Non-pigmented ciliary epithelial cell (primary cell): Measurements from ENCODE around the gene PTTG1IP.

Source experiments
- DNase-seq: peaks from one replicate; pipeline ENCODE4 v3.0.0-alpha.2; 2010; ENCODE audit warnings: low read depth

The PTTG1IP gene

GRCh38 chr21:44908908-44909307 lies 35.4 kb upstream of the PTTG1IP start:
- no peak for DNase-seq

DNA sequence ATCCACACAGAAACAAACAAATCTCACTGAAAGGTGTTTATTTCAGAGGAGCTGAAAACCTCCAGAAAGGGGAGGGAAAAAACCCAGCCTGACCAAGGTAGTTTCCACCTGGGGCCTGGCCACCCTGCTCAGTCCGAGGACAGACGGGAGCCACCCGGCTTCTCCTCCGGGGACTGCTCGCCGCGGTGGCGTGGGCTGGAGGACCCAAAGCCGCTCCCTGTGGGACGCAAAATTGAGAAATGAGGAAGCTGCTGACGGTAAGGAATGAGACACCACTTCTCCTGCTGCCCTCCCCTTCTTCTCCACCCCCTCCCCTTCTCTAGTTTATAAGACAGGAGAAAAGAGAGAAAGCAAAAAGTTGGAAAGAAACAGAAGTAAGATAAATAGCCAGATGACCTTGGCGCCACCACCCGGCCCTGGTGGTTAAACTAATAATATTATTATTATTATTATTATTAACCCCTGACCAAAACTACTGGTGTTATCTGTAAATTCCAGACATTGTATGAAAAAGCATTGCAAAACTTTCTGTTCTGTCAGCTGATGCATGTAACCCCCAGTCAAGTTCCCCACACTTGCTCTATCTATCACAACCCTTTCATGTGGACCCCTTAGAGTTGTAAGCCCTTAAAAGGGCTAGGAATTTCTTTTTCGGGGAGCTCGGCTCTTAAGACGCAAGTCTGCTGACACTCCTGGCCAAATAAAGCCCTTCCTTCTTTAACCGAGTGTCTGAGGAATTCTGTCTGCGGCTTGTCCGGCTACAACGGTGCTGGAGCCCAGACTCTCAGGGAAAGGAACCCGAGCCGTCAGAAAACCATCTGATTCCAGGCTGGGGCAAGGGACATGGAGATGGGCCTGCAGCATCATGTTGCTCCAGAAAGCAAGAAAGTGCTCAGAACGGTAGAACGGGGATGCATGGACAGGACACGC lies 34.7 kb upstream of the PTTG1IP start:
- no peak for DNase-seq

GRCh38 chr21:44907225-44907965 lies 33.9 kb upstream of the PTTG1IP start:
- no peak for DNase-seq

GRCh38 chr21:44905728-44906090 lies 32.2 kb upstream of the PTTG1IP start:
- no peak for DNase-seq

DNA sequence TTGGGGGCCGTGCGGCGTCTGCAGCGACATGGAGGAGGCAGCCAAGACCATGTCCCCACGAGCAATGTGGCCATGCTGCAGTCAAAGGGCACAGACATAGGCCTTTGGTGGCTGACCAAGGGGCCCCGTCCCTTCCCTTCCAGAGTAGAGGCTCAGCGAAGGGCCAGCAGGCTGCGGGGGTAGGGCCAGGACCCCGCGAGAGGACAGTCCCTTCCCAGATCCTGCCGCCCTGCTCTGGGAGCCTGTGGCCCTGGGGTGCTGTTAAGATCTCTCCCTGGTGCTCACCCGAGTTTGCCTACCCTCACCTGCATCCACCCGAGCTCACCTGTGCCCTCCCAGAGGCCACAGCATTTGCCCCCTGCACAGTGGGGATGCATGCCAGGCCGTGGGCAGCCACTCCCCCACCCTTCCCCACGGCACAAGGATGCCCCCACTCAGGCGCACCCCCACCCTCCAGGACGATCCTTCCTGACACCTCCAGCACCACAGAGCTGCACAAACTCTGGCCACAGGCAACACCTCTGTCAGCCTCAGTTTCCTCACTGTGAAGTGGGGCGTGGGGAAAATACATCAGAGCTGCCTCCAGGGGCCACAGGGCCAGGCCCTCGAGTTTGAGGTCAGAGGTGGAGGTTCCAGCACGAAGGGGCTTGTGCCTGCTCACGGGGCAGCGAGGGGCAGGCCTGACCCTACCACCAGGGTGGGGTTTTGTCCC lies 31.7 kb upstream of the PTTG1IP start:
- no peak for DNase-seq

DNA sequence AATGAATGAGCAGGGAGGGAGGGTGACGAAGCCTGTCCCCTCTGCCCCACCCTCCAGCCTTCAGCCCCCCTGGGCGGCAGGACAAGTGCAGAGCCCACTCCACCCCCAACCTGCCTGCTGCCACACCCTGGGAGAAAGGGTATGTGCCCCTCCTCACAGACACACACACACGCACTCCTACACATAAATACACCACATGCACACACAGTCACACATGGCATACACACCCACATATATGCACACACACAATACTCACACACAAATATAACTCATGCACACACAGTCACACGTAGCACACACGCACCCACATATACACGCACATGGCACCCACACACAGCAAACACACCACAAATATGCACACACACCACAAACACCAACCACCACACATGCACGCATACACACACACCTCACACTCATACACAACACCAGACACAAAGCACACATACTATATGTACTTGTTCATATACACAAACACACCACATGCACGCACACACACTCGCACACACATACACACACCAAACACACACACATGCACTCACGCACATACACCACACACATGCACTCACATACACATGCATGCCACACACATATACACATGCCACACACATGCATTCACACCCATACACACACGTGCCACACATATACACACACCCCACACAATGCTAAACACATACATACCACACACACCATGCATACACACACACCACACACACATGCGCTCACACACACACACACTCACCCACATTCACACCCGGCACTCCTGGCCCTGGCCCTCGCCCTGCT lies 30.8 kb upstream of the PTTG1IP start:
- DNase-seq, result no peak

GRCh38 chr21:44903689-44904088 lies 30.2 kb upstream of the PTTG1IP start:
- no peak for DNase-seq

GRCh38 chr21:44903050-44903685 lies 29.7 kb upstream of the PTTG1IP start:
- no peak for DNase-seq

- DNase-seq, result no peak
Measured at GRCh38 chr21:44902268-44903049, 29.0 kb upstream of the PTTG1IP start.

DNA sequence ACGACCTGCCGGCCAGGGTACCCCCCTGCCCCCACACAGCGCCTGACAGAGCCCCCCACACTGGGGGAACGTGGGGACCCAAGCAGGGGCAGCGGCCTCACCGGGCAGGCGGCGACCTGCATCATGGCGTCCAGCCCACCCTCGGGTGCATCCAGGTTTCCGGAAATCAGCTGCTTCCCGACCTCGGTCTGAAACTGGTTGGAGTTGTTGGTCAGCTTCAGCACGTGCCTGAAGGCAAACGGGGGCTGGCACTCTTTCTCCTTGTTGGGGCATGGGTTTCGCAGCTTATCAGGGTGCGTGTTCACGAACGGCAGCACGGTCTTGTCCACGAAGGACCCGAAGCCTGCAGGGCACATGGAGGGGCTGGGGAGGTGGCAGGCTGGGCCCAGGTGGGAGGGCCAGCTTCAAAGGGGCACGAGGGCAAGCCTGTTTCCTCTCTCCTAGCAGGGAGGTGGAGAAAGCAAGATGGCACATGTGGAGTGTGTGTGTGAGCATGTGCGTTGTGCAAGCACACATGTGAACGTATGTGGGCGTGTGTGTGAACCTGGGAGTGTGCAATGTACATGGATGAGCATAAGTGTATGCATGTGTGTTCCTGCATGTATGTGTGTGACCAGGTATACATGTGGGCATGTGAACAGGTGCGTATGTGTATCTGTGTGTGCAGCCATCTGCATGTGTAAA lies 28.0 kb upstream of the PTTG1IP start:
- DNase-seq, result no peak

DNA sequence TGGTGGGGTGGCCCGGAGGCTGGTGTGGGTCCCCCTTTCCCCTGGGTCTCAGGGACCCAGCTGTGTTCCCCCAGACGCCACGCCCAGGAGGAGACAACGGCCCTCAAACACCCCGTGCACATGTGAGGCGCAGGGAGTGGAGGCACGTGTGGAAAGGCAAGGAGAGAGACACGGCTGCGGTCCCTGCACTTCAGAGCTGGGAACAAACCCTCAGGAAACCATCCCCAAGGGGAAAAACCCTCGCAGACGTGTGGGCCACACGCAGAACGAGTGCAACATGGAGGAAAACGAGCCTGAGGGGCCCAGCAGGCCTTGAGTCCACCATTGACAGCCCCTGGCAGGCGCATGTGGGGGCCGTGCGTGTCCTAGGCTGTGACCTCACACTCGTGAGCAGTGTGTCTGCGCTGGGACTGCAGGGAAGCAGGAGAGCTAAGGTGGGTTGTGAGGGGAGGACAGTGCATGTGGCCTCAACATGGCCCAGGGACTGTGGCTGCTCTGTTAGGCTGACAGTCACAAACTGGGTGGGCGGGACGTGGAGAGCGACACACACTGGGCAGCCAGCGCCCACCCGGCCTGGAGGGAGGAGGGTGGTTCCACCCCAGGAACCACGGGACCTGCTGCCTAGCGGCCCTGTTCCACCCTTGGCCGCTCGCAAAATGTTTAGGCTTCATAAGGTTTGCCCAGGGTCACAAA lies 27.2 kb upstream of the PTTG1IP start:
- DNase-seq, result no peak

DNA sequence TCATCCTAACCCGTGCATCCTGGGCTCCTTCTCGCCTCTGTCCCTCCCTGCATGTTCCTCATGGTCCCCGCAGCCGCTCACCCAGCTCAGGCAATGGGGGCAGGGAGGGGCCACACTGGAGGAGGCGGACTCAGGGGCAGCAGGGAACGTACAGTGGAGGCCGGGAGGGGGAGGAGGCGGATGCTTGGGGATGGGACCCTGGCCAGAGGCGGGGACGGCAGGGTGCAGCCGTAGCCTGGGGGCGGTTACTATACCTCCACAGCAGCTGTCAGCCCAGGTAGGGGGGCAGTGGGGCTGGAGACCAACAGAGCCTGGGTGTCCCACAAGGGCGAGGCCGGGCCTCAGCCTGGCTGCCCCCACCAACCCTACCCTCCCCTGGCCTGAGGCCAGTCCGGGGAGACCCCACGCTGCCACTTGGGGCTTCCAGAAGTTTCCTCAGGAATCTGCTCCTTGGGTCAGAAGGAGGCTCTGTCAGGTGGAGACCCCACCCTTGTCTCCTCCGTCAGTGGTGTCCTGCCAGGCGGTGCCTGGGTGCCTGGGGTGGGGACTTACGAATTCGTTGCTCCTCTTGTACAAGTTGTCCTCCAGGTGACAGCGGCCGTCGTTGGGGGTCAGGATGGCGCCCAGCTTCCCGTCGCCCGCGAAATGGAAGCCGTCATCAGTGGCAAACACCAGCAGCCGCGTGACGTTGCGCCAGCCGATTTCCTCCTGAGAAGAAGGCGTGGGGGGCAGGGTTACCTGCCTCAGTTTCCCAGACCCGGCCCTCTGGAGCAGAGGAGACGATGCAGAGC lies 26.5 kb upstream of the PTTG1IP start:
- DNase-seq, result no peak

DNA sequence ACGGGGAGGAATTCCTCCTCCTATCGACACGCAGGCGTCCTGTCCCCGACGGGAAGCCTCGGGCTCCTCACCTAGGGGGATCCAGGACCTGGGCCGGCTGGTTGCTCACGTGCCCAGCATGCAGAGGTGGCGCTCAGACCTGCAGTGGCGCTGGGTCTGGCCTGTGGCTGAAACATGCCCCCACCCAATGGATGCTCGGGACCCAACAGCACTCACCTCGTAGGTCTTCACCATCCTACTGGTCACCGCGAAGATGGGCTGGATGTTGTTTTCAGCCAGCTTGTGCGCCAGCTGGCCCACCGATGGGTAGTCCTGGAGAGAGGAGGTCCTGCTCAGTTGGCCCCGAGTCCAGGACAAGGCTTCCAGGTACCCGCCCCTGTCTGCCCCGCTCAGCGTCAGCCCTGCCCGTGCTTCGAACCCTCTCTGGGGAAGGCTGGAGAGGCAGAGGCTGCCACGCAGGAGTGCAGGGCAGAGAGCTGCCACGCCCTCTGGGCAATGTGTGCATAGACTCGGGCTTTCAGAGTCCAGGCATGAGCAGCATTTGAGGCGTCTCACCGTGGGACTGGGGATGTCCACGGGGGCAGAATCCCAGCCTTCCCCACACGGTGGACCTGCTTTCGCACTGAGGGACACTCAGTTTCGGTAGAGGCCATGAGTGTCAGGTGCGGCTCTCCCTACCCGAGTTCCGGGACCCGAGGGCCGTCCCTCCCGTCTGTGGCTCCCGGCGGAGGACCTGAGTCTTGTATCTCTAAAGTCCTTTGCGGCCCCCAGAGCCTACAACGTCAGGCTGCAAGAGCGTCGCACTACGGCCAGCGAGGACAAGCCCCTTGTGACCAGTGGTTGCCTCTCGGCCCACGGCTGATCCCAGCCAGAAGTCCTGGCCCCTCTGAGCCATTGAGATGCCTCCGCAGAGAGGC lies 25.6 kb upstream of the PTTG1IP start:
- no peak for DNase-seq

GRCh38 chr21:44898011-44898488 lies 24.6 kb upstream of the PTTG1IP start:
- DNase-seq, result no peak

DNA sequence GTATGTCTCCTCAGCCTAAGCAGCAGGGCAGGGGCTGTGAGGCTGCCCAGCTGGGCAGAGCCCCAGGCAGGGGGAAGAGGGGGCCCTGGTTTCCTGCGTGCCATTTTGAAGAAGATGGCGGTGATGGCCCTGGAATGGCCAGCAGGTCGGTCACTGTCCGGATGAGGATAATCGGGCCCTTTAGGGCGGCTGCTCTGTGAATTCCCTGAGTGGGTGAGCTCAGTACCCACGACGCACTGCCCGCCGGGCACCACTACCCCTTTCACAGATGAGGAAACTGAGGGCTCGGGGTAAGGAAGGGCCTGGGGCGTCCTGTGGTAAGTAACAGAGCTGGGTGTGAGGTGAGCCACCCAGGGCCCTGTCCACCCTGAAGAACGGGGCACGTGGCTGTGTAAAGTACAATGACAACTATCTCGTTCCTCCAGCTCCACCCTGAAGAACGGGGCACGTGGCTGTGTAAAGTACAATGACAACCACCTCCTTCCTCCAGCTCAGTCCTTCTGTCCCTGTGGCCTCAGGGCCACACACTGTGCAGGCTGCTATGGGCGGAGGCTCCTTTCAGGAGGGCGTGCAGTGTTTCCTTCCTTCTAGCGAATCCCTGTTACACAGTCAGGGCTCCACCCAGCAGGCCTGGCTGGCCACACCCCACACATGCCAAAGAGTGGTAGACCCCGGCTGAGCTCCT lies 24.0 kb upstream of the PTTG1IP start:
- DNase-seq, result no peak

GRCh38 chr21:44896561-44897286 lies 23.2 kb upstream of the PTTG1IP start:
- no peak for DNase-seq
